Progenitor cell of endocrine pancreas (in vitro differentiated cells): ENCODE results near the gene NTHL1. TPM values are rescaled to one million over a fixed set of nuclear protein-coding genes. Genes with fewer than 3 reads are reported as not detected.

Experiments
- DNase-seq: peaks from one replicate; pipeline ENCODE4 v3.0.0; 2021; ENCODE audit warnings: low spot score; ENCODE audit not compliant: unreplicated experiment
- H3K27ac Mint-ChIP-seq: 2 replicates; pipeline ENCODE4 v1.8.0; 2021; ENCODE audit warnings: mild to moderate bottlenecking, moderate library complexity, mixed read lengths
- H3K27me3 Mint-ChIP-seq: 2 replicates; pipeline ENCODE4 v1.8.0; 2021; ENCODE audit warnings: mixed read lengths
- H3K36me3 Mint-ChIP-seq: 2 replicates; pipeline ENCODE4 v1.8.0; 2022; ENCODE audit warnings: mixed read lengths; ENCODE audit not compliant: insufficient read depth
- H3K4me1 Mint-ChIP-seq: 2 replicates; pipeline ENCODE4 v1.8.0; 2021; ENCODE audit warnings: low read depth, mixed read lengths
- H3K4me3 Mint-ChIP-seq: 2 replicates; pipeline ENCODE4 v1.8.0; 2021; ENCODE audit warnings: low read depth, mild to moderate bottlenecking, moderate library complexity, mixed read lengths
- H3K9me3 Mint-ChIP-seq: 2 replicates; pipeline ENCODE4 v1.8.0; 2021; ENCODE audit warnings: low read depth, mixed read lengths
- CTCF ChIP-seq: fragments of 200-600 bp; sonication (generic); IDR thresholded peaks from one replicate; pipeline ENCODE4 v1.5.0; 2021; ENCODE audit warnings: antibody characterized with exemption, mild to moderate bottlenecking; ENCODE audit not compliant: unreplicated experiment
- microRNA-seq: library from miRNA; unstranded; fragments of <30 nt; microRNA quantifications from one replicate; pipeline ENCODE4 v1.1.0, GENCODE V29; 2020; ENCODE audit warnings: borderline number of aligned reads; ENCODE audit not compliant: unreplicated experiment
- total RNA-seq: library from RNA; stranded (reverse); gene quantifications from 2 replicates; pipeline ENCODE4 v1.2.1, GENCODE V29; 2021

NTHL1 gene
- total RNA-seq, 1 donor from 2014 or later = 28.1 TPM

GRCh38 chr16:1991948-1992703 is 55.5 kb downstream of the NTHL1 start:
- peak; percentile 57 for DNase-seq
- H3K9me3 Mint-ChIP-seq = no peaks in the 10 kb centered on the region
- no peak overlapping the region for H3K27ac Mint-ChIP-seq
- no peak overlapping the region for H3K4me3 Mint-ChIP-seq
- peaks cover 2% of the 10 kb centered on the region for H3K4me1 Mint-ChIP-seq
- H3K27me3 Mint-ChIP-seq = peaks cover 32% of the 10 kb centered on the region
- TF ChIP-seq CTCF = no peak
- H3K36me3 Mint-ChIP-seq = no peaks in the 10 kb centered on the region

DNA sequence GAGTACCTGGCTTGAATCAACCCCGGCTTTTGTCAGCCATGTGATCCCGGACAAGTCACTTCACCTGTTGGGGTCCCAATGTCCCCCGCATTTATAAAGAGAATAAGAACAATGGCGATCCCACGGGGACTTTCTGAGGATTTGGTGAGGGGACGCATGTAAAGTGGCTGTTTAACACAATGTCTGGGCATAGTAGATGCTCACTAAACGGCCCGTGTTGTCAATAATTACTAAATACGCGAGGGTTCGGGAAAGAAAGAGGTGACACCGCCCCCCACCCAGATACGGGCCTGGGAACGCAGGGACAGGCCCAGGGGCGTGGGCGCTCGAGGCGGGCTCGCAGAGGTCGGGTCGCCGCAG is 56.1 kb downstream of the NTHL1 start:
- H3K36me3 Mint-ChIP-seq = peaks cover under 1% of the 10 kb centered on the region

GRCh38 chr16:1991135-1991551 is 56.5 kb downstream of the NTHL1 start:
- H3K36me3 Mint-ChIP-seq = peaks cover 2% of the 10 kb centered on the region
- peak overlapping the region; percentile 14 for H3K4me3 Mint-ChIP-seq
- peaks cover 32% of the 10 kb centered on the region for H3K27me3 Mint-ChIP-seq
- H3K27ac Mint-ChIP-seq = no peak overlapping the region
- peaks cover 2% of the 10 kb centered on the region for H3K4me1 Mint-ChIP-seq
- TF ChIP-seq CTCF = no peak
- DNase-seq = no peak
- H3K9me3 Mint-ChIP-seq = no peaks in the 10 kb centered on the region

More for the DNA sequence above, 56.1 kb downstream of the NTHL1 start:
- no peak for TF ChIP-seq CTCF
- DNase-seq = no peak
- Mint-ChIP-seq H3K4me3 (no peak overlapping the region), H3K9me3 (no peaks in the 10 kb centered on the region), H3K27ac (no peak overlapping the region), H3K4me1 (peaks cover 2% of the 10 kb centered on the region), H3K27me3 (peaks cover 32% of the 10 kb centered on the region)

DNA sequence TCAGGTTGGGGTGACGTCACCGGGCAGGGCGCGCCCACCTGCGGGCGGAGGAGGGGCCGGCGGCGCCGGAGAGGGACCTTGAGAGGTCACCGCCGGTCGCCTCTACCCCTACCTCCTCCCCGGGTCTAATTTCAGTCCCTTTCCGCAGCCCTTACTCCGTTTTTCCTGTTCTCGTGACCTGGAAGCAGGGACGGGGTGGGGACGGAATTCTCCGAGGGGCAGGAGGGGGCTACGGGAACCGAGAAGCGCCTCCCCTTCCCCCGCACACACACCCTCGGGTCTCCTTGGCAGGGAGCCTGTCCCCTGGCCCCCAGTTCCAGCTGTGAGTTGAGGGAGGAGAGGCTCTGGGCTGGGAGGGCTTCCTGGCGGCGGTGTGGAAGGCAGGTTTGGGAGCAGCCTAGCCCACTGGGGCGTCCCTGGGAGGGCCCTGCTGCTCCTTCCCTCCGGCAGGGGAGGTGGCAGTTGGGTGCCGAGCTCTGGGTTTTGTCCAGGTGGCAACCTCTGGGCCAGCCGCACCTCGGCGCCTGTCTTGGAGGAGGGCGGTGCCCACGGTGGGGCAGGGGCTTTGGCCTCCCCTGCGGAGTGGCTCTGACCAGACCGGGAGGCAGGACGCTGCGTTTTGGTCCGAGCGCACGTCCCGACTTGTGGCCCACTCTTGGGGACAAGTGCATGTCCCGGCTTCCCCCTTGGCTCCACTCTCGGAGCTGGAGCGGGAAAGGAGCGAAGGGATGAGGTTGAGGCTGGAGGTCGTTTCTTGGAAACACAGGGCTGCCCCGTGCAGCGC is 57.1 kb downstream of the NTHL1 start:
- Mint-ChIP-seq H3K27me3 (peaks cover 32% of the 10 kb centered on the region), H3K4me1 (peaks cover 2% of the 10 kb centered on the region), H3K4me3 (peak overlapping the region; percentile 68), H3K9me3 (no peaks in the 10 kb centered on the region), H3K36me3 (peaks cover 2% of the 10 kb centered on the region), H3K27ac (no peak overlapping the region)
- TF ChIP-seq CTCF = no peak
- no peak for DNase-seq

DNA sequence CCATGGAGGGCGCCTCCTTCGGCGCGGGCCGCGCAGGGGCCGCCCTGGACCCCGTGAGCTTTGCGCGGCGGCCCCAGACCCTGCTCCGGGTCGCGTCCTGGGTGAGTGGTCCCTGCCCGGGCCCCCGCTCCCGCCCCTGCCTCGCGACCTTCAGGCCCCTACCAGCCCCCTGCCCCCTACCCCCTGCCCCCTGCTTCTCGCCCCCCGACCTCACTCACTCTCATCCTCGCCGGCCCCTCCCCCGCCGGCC is 57.6 kb downstream of the NTHL1 start:
- Mint-ChIP-seq H3K4me1 (peaks cover 4% of the 10 kb centered on the region), H3K27ac (no peak overlapping the region), H3K9me3 (no peaks in the 10 kb centered on the region), H3K36me3 (peaks cover 2% of the 10 kb centered on the region), H3K27me3 (peaks cover 32% of the 10 kb centered on the region), H3K4me3 (no peak overlapping the region)
- DNase-seq = no peak
- TF ChIP-seq CTCF = no peak

Small RNAs within 50 kb of the gene (microRNA-seq; reads per million reads assigned to microRNA genes)
- not detected for gene MIR1225

Other genes starting within 250 kb of the NTHL1 start
- 43.6 and 46.4 TPM in 2 replicates for gene HAGH, start 221.0 kb downstream of the NTHL1 start, total RNA-seq
- 26.3 and 27.9 TPM in 2 replicates for gene FAHD1, start 220.6 kb downstream of the NTHL1 start, total RNA-seq
- not detected in 2 replicates for gene MEIOB, start 175.7 kb downstream of the NTHL1 start, total RNA-seq
- gene HS3ST6, start 129.4 kb downstream of the NTHL1 start, total RNA-seq = 0.46 TPM in 1 of 2 replicates, not detected in the other
- gene MSRB1, start 104.6 kb downstream of the NTHL1 start, total RNA-seq = 28.5 and 28.9 TPM in 2 replicates
- not detected in 2 replicates for gene RPL3L, start 93.1 kb downstream of the NTHL1 start, total RNA-seq
- 96.9 and 105 TPM in 2 replicates for gene NDUFB10, start 88.3 kb downstream of the NTHL1 start, total RNA-seq
- 2,309 and 2,385 TPM in 2 replicates for gene RPS2, start 83.0 kb downstream of the NTHL1 start, total RNA-seq
- gene RNF151, start 81.0 kb downstream of the NTHL1 start, total RNA-seq = not detected in 2 replicates
- 30.8 and 32.2 TPM in 2 replicates for gene TBL3, start 75.8 kb downstream of the NTHL1 start, total RNA-seq
- gene NOXO1, start 66.4 kb downstream of the NTHL1 start, total RNA-seq = 0.93 and 1.5 TPM in 2 replicates
- gene GFER, start 63.6 kb downstream of the NTHL1 start, total RNA-seq = 27.1 and 32.9 TPM in 2 replicates
- gene SYNGR3, start 57.9 kb downstream of the NTHL1 start, total RNA-seq = 3.0 and 3.3 TPM in 2 replicates
- 41.5 and 43.6 TPM in 2 replicates for gene ZNF598, start 38.0 kb downstream of the NTHL1 start, total RNA-seq
- 5.0 and 5.3 TPM in 2 replicates for gene NPW, start 28.0 kb downstream of the NTHL1 start, total RNA-seq
- 8.4 and 10.3 TPM in 2 replicates for gene NHERF2, start 20.9 kb downstream of the NTHL1 start, total RNA-seq
- gene TSC2, start 151 bp upstream of the NTHL1 start, total RNA-seq = 241 and 253 TPM in 2 replicates
- 96.2 and 97.8 TPM in 2 replicates for gene PKD1, start 88.1 kb upstream of the NTHL1 start, total RNA-seq
- gene RAB26, start 100.8 kb upstream of the NTHL1 start, total RNA-seq = 20.4 and 23.3 TPM in 2 replicates
- gene TRAF7, start 107.9 kb upstream of the NTHL1 start, total RNA-seq = 79.6 and 85.2 TPM in 2 replicates
- 12.7 and 13.1 TPM in 2 replicates for gene CASKIN1, start 148.8 kb upstream of the NTHL1 start, total RNA-seq
- gene MLST8, start 157.6 kb upstream of the NTHL1 start, total RNA-seq = 51.5 TPM in 2 replicates
- gene BRICD5, start 163.0 kb upstream of the NTHL1 start, total RNA-seq = 22.5 and 24.6 TPM in 2 replicates
- 28.5 and 30.6 TPM in 2 replicates for gene PGP, start 167.0 kb upstream of the NTHL1 start, total RNA-seq
- gene E4F1, start 175.8 kb upstream of the NTHL1 start, total RNA-seq = 30.9 and 33.7 TPM in 2 replicates
- 1.7 and 2.1 TPM in 2 replicates for gene DNASE1L2, start 188.6 kb upstream of the NTHL1 start, total RNA-seq
- 69.2 and 72.6 TPM in 2 replicates for gene ECI1, start 203.8 kb upstream of the NTHL1 start, total RNA-seq
- gene RNPS1, start 220.3 kb upstream of the NTHL1 start, total RNA-seq = 231 and 237 TPM in 2 replicates